G401 (cell line): ENCODE data around the gene GPR137. TPM values are rescaled to one million over a fixed set of nuclear protein-coding genes. Genes with fewer than 3 reads are reported as not detected.

Experiments used
- DNase-seq: peaks from one replicate; pipeline ENCODE4 v3.0.0-alpha.2; 2015; ENCODE audit warnings: low spot score
- in situ Hi-C: cut with HindIII; loops from 2 replicates; pipeline ENCODE4 v1.10.0; 2016; ENCODE audit warnings: low sequenced_read_pairs, mixed read lengths
- total RNA-seq: library from RNA; depleted of rRNA; stranded (reverse); fragments of >200 nt; shearing (Covaris generic); gene quantifications from 2 replicates; pipeline ENCODE4 v1.2.3, GENCODE V29; 2014

GPR137 gene
- total RNA-seq, 1 experiment from 2014 or later: 17.8 TPM

DNA sequence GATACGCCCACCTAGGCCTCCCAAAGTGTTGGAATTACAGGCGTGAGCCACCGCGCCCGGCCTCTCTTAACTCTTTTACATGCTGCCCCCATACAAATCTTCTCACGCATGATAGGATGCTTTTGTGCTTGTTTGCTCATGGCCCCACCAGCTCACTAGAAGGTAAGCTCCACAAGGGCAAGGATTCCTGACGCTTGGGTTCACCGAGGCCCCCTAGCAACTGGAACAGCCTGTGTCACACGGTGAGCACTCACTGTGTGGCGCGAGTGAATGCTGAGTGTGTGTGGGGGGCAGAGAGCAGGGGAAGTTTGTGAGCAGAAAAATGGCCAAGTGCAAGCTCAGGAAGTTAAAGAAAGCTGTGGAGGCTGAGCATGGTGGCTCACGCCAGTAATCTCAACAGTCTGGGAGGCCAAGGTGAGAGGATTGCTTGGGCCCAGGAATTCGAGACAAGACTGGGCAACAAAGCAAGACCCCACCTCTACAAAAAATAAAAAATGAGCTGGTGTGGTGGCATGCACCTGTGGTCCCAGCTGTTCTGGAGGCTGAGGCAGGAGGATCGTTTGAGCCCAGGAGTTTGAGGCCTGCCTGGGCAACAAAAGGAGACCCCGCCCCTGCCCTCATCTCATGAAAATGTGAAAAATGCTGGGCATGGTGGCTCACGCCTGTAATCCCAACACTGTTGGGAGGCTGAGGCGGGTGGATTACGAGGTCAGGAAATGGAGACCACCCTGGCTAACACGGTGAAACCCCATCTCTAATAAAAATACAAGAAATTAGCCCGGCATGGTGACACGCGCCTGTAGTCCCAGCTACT is 3.5 kb upstream of the GPR137 start:
- in situ Hi-C loops: no loop called here
- no peak for DNase-seq

DNA sequence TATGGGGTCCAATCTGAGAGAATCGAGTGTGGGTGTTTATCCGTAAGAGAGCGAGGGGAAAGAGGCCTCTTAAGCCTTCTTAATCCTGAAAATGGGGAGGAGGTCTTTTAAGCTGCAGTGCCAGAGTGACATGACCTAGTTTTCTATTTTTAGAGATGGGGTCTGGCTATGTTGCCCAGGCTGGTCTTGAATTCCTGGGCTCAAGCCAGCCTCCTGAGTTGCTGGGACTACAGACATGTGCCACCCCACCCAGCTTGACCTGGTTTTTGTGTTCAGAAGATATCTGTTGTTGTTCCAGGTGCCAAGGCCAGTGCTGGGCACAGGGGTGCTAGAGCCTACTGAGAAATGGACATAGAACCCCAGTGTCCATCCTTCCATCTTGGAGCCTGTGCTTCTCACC is 2.6 kb upstream of the GPR137 start:
- no peak for DNase-seq
- in situ Hi-C loops: no loop called here

DNA sequence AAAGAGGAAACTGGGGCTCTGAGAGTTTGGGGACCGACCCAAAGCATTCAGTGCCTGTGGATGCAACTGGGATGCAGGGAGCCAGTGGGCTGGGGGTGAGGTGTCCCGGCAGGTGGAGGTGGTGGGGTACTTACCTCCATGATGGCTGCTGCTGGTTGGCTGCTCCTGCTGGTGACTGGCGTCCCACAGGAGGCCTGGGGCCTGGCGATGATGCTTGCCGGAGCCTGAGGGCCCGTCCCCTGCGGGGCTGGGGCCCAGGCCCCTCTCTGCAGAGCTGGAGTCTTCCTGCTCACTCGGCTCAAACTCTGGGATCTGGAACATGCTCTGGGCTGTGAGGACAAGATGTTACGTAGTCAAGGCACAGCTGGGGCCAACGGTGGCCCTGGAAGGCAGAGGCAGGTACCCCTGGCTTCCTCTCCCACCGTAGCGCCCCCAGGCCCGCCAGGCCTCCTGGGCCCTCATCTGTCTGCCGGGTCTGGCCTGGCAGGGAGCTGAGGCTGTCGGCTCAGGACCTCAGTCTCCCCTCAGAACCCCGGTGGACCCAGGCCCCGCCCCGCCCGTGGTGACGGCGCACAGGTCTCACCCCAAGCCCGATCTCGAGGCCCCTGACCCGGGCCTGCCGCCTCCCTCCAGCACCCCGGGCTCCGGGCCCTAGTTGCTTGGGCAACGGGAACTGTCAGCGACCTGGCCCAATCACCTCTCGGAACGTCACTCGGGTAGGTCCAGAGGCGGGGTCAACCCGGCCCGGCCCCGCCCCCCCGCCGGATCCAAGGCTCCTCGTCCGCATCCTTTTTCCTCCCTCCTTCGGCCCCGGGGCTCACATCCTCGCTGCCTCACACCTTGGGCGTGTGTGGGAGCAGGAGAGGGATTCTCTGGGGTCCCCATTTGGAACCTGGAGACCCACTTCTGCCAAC is 1.3 kb upstream of the GPR137 start, which contains the start of gene BAD:
TSS of gene BAD (minus strand) at position 618 of the 914 bp plus-strand sequence. CDS start at position 321, 297 bp downstream.
- in situ Hi-C loops: no loop called here

DNA sequence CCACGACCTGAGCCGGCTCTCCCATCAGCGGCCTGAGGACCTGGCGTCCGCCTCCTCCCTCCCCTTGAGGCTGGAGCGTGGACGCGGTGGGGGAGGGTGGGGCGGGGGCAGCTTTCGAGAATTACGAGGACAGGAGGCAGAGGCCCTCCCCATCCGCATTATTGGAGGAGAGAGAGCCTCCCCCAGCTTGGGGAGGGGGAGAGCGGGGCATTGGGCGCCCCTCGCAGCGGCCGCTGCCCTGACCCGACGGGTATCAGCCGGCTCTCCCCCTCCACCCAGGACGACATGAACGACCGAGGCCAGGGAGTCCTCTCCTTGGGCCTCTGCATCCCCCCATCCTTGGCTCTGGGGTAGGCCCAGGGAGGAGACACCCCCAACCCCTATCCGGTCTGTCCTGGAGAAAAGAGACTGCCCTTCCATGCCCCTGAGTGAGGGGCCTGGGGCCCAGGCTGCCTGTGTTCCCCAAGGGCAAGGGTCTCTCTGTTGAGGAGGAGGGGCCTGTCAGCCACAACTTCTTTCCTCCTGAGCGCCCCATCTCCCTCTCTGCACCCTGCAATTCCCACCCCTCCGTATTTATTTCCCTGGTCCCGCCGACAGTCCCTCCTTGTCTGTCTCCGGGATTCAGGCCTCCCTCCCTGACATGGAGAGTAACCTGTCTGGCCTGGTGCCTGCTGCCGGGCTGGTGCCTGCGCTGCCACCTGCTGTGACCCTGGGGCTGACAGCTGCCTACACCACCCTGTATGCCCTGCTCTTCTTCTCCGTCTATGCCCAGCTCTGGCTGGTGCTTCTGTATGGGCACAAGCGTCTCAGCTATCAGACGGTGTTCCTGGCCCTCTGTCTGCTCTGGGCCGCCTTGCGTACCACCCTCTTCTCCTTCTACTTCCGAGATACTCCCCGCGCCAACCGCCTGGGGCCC is 495 bp downstream of the GPR137 start:
- in situ Hi-C loops: no loop called here
- DNase-seq: peak; percentile 64

More for the DNA sequence above, 1.3 kb upstream of the GPR137 start, which contains the start of gene BAD:
- peak; percentile 97 for DNase-seq

DNA sequence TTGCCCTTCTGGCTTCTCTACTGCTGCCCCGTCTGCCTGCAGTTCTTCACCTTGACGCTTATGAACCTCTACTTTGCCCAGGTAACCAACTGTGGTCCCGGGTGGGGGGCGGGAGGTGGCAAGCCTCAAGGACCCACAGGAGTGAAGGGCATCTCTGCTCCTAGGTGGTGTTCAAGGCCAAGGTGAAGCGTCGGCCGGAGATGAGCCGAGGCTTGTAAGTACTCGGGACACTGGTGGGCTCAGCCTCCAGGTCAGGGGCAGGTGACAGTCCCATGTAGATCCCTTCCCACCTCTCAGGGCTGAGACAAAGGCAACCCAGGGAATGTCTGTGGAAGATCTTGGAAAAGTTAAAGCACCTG is 1.1 kb downstream of the GPR137 start:
- in situ Hi-C loops: no loop called here
- DNase-seq: no peak

DNA sequence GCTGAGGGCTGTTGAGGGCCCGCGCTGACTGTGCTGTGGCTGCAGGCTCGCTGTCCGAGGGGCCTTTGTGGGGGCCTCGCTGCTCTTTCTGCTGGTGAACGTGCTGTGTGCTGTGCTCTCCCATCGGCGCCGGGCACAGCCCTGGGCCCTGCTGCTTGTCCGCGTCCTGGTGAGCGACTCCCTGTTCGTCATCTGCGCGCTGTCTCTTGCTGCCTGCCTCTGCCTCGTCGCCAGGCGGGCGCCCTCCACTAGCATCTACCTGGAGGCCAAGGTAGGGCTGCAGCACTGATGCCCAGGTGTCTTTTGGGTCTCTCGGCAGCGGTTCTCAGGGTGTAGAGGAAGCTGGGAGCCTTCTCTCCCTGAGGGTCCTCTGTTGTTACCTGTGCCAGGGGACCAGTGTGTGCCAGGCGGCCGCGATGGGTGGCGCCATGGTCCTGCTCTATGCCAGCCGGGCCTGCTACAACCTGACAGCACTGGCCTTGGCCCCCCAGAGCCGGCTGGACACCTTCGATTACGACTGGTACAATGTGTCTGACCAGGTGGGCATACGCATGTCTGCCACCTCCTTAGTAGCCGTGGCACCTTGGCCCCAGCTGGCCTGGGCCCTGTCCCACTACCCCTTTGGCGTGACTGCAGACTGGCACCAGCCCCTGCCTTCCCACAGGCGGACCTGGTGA is 2.2 kb downstream of the GPR137 start:
- in situ Hi-C loops: no loop called here
- DNase-seq: no peak

DNA sequence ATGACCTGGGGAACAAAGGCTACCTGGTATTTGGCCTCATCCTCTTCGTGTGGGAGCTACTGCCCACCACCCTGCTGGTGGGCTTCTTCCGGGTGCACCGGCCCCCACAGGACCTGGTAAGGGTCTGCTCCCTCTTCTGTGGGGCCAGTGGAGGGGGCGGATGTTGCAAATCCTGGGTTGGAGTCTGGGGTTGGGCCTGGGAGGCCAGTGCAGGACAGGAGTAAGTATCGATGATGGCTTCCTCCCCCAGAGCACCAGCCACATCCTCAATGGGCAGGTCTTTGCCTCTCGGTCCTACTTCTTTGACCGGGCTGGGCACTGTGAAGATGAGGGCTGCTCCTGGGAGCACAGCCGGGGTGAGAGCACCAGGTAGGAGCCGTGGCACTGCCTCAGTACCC is 2.7 kb downstream of the GPR137 start:
- in situ Hi-C loops: no loop called here
- no peak for DNase-seq

DNA sequence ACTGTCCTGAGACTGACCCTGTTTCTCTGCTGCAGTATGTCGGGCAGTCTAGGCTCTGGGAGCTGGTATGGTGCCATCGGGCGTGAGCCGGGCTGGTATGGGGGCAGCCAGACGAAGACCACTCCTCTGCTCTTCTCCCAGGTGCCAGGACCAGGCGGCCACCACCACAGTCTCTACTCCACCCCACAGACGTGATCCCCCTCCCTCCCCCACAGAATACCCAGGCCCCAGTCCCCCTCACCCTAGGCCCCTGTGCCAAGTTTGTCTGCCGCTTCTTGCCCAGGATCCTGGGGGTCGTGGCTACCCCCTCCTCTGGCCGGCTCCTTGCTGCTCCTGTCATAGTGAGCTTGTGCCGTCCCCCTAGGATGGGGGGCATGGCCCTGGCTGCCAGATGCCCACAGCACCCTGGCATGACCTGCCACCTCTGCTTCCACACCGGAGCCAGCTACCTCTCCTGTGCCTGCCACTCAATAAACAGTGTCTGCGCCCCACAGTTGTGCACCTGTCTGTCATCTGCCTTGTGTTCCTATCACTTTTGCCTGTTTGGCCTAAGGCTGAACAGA is 3.4 kb downstream of the GPR137 start:
- DNase-seq: no peak
- in situ Hi-C loops: no loop called here

DNA sequence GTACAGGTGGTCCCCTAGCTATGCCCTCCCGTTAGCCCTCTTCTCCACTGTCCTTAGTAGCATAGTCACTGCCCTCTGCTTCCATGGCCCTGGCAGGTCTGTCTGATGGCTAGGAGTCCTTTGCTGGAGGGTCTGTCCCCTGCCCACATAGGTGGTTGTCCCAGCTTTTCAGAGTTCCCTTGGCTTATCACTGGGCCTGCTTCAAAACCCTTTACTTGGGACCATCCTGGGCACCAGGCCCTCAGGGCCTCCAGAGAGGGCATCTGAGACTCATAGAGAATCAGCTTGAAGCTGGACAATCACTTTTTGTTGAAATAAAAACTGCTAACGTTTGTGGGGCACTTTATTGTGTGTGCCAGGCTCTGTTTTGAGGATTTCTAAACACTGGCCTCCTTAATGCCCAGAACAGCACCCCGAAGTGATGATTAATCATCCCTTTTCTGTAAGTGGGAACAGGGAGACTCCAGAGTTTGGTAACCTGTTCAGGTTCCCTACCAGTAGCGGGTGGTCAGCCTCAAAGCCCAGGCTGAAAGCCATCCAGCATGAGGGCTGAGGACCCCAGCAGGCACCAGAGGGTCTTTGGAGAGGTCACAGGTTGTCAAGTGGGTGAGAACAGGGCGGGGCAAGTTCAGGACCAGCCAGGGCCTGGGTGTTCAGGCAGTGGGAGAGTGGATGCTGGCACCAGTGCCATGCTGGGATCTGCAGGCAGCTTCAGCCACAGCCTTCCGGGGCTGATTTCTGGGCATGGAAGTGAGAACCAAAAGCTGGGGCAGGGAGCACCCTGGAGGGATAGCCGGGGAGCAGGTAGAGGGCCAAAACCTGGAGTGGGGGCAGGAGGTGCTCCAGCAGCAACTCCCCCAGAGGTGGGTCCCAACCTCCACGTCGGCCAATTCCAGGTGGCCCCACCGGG is 5.0 kb downstream of the GPR137 start:
- DNase-seq: no peak
- in situ Hi-C loops: no loop called here

DNA sequence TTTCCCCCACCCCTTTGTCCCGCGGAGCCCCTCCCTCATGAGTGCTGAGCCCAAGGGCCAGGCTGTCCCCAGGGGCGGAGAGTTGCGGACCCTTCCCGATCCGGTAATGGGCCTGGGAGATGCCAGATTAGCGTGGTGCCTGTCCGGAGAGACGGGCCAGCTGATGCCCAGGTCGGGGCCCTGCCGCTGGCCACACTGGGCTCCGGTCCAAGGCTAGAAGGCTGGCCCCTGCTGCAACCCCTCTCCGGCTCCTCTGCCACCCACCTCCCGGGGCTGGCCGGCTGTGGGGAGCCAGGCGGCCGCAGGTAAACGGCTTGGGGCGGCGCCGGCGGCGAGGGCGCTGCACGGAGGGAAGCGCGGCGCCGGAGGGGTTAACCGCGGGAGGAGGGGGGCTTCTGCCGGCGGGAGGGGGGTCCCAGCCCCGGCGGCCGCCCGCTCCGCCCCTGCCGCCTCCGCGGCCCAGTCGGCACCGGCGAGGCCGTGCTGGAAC is 5.7 kb downstream of the GPR137 start, which contains the start of gene KCNK4:
TSS of gene KCNK4 (plus strand) at position 41 of the 490 bp plus-strand sequence. CDS start 1,717 bp downstream, outside the sequence.
- DNase-seq: no peak
- in situ Hi-C loops: no loop called here

DNA sequence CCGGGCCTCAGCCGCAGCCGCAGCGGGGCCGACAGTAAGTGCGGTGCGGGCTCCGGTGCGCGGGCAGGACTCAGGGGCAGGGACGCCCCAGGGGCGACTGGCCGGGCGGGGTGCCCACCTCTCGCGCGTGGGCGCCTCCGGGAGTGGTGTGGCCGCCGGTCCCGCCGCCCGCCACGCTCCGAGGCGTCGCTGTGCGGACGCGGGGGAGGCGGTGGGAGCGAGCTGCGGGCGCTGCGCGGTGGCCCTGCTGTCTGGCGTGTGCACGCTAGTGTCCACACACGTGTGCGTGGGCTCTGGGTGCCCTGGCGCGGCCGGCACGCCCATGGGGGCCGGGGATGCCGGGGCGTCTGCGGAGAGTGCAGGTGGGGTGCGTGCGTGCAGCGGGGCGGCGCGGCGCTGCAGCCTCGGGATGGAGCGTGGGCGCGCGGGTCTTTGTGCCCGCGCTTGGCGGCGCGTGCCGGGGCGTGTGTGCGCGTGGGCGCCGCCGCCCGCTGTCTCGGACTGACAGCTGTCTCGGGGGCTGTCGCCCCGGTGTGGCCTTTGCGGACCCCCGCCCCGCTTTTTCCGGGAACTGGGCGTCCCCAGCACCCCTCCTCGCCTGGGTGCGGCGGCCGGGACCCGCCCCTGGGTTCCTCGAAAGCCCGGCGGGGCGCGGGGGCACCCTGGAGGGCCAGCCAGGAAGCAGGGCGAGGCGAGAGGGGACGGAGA is 6.3 kb downstream of the GPR137 start:
- in situ Hi-C loops: no loop called here
- no peak for DNase-seq

DNA sequence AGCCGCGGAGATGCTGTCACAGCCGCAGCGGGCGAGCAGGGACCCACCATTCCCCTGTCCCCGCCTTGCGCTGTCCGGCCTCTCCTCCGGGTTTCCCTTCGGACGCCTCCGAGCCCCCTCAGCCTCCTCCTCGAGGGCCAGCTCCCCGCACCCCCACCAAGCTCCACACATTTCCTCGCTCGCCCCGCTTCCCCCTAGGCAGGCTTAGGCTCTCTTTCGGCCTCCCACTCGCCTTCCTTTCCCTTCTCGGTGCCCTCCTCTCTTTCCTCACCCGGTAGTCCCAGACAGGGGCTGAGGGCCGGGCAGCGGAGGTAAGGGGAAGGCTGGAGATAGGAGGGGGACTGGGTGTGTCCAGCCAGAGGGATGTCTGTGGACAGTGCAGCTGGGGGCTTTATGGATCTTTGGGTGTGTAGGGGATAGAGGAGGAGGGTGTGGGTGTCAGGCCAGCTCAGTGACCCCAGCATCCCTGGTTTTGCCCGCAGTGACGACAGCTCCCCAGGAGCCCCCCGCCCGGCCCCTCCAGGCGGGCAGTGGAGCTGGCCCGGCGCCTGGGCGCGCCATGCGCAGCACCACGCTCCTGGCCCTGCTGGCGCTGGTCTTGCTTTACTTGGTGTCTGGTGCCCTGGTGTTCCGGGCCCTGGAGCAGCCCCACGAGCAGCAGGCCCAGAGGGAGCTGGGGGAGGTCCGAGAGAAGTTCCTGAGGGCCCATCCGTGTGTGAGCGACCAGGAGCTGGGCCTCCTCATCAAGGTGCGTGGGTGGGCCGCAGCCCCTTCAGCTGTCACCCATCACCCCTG is 7.0 kb downstream of the GPR137 start:
- in situ Hi-C loops: no loop called here
- no peak for DNase-seq

DNA sequence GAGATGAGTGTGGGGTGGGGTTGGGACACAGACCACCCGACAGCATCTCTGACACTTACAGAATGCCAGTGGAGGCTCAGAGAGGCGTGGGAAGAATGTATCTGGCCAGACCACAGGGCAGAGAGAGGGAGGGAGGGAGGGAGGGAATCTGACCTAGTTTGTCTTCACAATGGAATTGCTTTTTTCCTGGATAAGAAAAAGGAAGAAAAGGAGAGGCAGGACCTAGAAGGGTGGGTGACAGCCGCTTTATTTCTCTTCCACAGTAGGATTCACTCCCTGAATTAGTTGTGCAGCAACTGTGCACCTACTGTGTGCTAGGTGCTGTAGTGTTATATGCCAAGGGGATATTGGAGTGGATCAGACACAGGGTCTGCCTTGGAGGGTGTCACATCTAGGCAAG is 9.1 kb downstream of the GPR137 start:
- peak; percentile 80 for DNase-seq
- in situ Hi-C loops: no loop called here

DNA sequence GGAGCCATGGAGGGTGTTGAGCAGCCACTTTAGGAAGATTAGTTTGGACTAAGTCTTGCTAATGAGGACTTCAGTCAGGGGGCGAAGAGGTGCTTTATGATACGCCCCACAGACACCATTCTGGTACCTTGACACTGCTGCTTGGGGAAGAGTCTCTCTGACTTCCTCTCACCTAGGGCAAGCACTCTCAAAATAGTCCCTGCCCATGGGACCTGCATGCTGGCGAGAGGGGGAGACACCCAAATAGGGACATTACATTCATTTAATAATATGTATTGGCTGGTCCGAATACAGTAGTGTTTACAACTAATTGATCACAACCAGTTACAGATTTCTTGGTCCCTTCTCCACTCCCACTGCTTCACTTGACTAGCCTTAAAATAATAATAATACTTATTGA is 10.1 kb downstream of the GPR137 start:
- no peak for DNase-seq
- in situ Hi-C loops: no loop called here

DNA sequence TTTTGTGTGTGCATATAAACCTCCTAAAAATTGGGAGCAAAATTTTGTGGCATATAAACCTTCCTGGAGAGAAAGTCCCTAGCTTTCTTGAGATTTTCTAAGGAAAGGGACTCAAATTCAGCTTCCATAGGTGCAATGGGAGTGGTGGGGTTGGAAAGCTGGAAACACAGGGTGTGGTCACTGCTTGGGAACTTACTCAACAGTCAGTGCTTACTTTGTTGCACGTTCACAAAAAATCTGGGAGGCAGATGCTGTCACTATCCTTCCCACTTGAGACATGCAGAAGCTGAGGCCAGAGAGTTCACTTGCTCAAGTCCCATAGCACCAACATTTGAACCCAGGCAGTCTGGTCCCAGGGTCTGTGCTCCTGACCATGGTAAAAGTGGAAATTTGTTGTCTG is 10.6 kb downstream of the GPR137 start:
- DNase-seq: no peak
- in situ Hi-C loops: no loop called here
